HG03558 (cell line): ENCODE results near the gene ZNF587B.
"Not testable (repeated sequence)": the region's sequence is repeated elsewhere in the genome, so short reads cannot be mapped to it uniquely, and the experiment has no call there.

ENCODE experiments used
- ATAC-seq: cut with Tn5 transposase; IDR thresholded peaks from one replicate; pipeline ENCODE4 v1.9.1; 2021; ENCODE audit warnings: moderate number of reproducible peaks; ENCODE audit not compliant: unreplicated experiment; ENCODE audit errors: extremely low read depth

The ZNF587B gene

GRCh38 chr19:57817976-57818375 lies 12.1 kb upstream of the ZNF587B start:
- ATAC-seq: no peak

GRCh38 chr19:57818378-57818777 lies 11.7 kb upstream of the ZNF587B start:
- ATAC-seq: no peak

GRCh38 chr19:57819475-57820148 lies 10.5 kb upstream of the ZNF587B start:
- ATAC-seq: peak; percentile 73

GRCh38 chr19:57820599-57820998 lies 9.5 kb upstream of the ZNF587B start:
- ATAC-seq: no peak

GRCh38 chr19:57821095-57821494 lies 9.0 kb upstream of the ZNF587B start:
- not testable (repeated sequence) for ATAC-seq

- not testable (repeated sequence) for ATAC-seq
These were observed 8.6 kb upstream of the ZNF587B start for GRCh38 chr19:57821501-57821900.

- not testable (repeated sequence) for ATAC-seq
These were observed 6.9 kb upstream of the ZNF587B start for GRCh38 chr19:57823155-57823554.

GRCh38 chr19:57823608-57824007 lies 6.5 kb upstream of the ZNF587B start:
- not testable (repeated sequence) for ATAC-seq

- no peak for ATAC-seq
These were observed 4.6 kb upstream of the ZNF587B start for GRCh38 chr19:57825511-57825910.

- no peak for ATAC-seq
These were observed 783 bp upstream of the ZNF587B start for GRCh38 chr19:57829316-57829715.

GRCh38 chr19:57836991-57837390 lies 6.9 kb downstream of the ZNF587B start:
- not testable (repeated sequence) for ATAC-seq

GRCh38 chr19:57838622-57839191 lies 8.6 kb downstream of the ZNF587B start:
- not testable (repeated sequence) for ATAC-seq

- no peak for ATAC-seq
These were observed 11.1 kb downstream of the ZNF587B start for GRCh38 chr19:57841122-57841763.

GRCh38 chr19:57847164-57847563 lies 17.1 kb downstream of the ZNF587B start:
- ATAC-seq: not testable (repeated sequence)

GRCh38 chr19:57849162-57849665 lies 19.1 kb downstream of the ZNF587B start:
- ATAC-seq: not testable (repeated sequence)

- peak; percentile 90 for ATAC-seq
These were observed 19.8 kb downstream of the ZNF587B start, which contains the start of gene ZNF587 for GRCh38 chr19:57849666-57850473. Gene ZNF587 (plus strand): TSS chr19:57849859. CDS start chr19:57850039, 180 bp downstream.

- no peak for ATAC-seq
These were observed 20.5 kb downstream of the ZNF587B start for GRCh38 chr19:57850553-57851017.

GRCh38 chr19:57851812-57852603 lies 21.9 kb downstream of the ZNF587B start:
- ATAC-seq: not testable (repeated sequence)

GRCh38 chr19:57854117-57854516 lies 24.0 kb downstream of the ZNF587B start:
- not testable (repeated sequence) for ATAC-seq
